Activated naive CD4-positive, alpha-beta T cell treated with anti-CD3 and anti-CD28 coated beads, Interleukin-2, amount 50 U/mL, for 72 hours (primary cell): ENCODE data around the gene ECSCR. TPM values are rescaled to one million over a fixed set of nuclear protein-coding genes. Genes with fewer than 3 reads are reported as not detected.
"Not testable (repeated sequence)": the region's sequence is repeated elsewhere in the genome, so short reads cannot be mapped to it uniquely, and the experiment has no call there.

ENCODE experiments used
- ATAC-seq, 2 donors: fragments of 150-1000 bp; cut with Tn5 transposase; 2 replicates each; pipeline ENCODE4 v1.10.0; 2021; ENCODE audit warnings: mild to moderate bottlenecking in 2 of 2, moderate library complexity in 2 of 2
- DNase-seq, 2 donors: peaks; one replicate each; pipeline ENCODE4 v3.0.0; 2021 to 2022; ENCODE audit warnings: low spot score in 2 of 2
- H3K27ac Mint-ChIP-seq, 2 donors: one replicate each; pipeline ENCODE4 v1.8.0; 2022; ENCODE audit warnings: mild to moderate bottlenecking in 2 of 2, mixed read lengths in 2 of 2
- H3K36me3 Mint-ChIP-seq, 2 donors: one replicate each; pipeline ENCODE4 v1.8.0; 2022; ENCODE audit warnings: mixed read lengths in 2 of 2
- H3K9me3 Mint-ChIP-seq, 2 donors: one replicate each; pipeline ENCODE4 v1.8.0; 2022; ENCODE audit warnings: mixed read lengths in 2 of 2
- total RNA-seq, 2 donors: library from RNA; stranded (reverse); gene quantifications; one replicate each; pipeline ENCODE4 v1.2.3, GENCODE V29; 2022

Gene ECSCR
- total RNA-seq, 2 donors from 2014 or later, result 1.9 TPM; not detected in 1

DNA sequence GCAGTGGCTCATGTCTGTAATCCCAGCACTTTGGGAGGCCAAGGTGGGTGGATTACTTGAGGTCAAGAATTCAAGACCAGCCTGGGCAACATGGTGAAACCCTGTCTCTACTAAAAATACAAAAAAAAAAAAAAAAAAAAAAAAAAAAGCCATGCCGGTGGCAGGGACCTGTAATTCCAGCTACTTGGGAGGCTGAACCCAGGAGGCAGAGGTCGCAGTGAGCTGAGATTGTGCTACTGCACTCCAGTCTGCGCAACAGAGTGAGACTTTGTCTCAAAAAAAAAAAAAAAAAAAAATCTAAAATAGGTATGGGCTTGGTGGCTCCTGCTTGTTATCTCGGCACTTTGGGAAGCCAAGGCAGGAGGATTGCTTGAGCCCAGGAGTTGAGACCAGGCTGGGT lies 17.2 kb upstream of the ECSCR start:
- peaks cover 25 to 67% of the 10 kb centered on the region in 2 donors for H3K36me3 Mint-ChIP-seq
- not testable (repeated sequence) for H3K9me3 Mint-ChIP-seq, ATAC-seq

DNA sequence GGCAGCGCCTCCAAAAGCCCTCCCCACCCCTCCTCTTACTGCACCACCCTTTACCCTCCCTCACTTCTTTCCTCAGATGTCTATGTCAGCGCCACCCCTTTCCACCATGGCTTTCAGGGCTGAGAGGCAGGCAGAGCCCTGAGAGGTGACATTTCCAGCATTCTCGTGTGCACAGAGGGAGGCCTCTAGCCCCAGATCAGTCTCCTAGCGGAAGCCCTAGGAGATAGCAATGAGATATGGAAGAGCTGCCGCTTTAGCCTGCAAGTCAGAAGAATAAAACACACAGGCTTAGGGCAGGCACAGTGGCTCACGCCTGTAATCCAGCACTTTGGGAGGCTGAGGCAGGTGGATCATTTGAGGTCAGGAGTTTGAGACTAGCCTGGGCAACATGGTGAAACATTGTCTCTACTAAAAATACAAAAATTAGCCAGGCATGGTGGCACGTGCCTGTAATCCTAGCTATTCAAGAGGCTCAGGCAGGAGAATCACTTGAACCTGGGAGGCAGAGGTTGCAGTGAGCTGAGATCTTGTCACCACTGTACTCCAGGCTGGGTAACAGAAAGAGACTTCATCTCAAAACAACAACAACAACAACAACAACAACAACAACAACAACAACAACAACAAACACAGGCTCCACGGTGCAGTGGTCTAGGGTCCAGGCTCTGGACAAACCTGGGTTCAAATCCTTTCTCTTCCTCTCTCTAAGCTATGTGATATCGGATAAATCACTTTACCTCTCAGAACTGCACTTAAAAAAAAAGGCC lies 16.3 kb upstream of the ECSCR start:
- DNase-seq, ATAC-seq, H3K9me3 Mint-ChIP-seq: not testable (repeated sequence)
- peaks cover 25 to 67% of the 10 kb centered on the region in 2 donors for H3K36me3 Mint-ChIP-seq
- H3K27ac Mint-ChIP-seq, result peak overlapping the region; percentile 40 to 88

More for the DNA sequence above, 17.2 kb upstream of the ECSCR start:
- DNase-seq, result not testable (repeated sequence)
- H3K27ac Mint-ChIP-seq, result peak overlapping the region in 1 of 2 donors; percentile 88

DNA sequence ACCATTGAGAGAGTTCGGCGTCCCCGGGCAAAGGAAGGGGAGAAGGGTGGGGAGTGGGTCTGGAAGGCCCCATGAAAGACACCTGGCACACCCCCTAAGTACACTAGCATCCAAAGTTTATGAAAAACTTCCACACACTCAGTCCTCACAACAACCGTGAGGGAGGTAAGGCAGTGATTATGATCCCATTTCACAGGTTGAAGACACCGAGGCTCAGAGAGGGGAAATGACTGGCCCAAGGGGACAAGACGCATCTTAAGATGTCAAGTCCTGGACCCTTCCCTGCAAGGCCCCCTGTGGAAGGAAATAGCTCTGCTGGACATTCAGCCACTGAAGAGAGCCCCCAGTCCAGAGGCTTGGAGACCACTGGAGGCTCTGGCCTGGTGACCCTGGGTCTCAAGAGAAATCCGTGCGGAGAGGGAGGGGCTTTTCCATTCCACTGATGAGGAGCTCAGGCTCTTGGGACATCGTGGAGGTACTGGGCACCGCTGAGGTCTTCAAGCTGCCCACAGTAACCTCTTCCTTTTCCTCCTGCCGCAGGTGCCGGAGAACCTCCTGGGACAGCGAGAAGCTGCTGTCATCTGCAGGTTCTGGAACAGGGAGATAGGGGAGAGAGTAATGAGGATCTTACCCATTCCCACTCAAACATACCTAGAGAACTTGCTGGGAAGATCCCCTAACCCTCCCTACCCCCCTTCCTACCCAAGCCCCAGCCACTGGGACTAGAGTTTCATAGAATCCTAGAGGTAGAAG lies 13.5 kb upstream of the ECSCR start:
- Mint-ChIP-seq H3K27ac (peak overlapping the region; percentile 77 to 95), H3K36me3 (peaks cover 17 to 49% of the 10 kb centered on the region in 2 donors), H3K9me3 (no peaks in the 10 kb centered on the region)
- DNase-seq (no peak), ATAC-seq (no peak)

DNA sequence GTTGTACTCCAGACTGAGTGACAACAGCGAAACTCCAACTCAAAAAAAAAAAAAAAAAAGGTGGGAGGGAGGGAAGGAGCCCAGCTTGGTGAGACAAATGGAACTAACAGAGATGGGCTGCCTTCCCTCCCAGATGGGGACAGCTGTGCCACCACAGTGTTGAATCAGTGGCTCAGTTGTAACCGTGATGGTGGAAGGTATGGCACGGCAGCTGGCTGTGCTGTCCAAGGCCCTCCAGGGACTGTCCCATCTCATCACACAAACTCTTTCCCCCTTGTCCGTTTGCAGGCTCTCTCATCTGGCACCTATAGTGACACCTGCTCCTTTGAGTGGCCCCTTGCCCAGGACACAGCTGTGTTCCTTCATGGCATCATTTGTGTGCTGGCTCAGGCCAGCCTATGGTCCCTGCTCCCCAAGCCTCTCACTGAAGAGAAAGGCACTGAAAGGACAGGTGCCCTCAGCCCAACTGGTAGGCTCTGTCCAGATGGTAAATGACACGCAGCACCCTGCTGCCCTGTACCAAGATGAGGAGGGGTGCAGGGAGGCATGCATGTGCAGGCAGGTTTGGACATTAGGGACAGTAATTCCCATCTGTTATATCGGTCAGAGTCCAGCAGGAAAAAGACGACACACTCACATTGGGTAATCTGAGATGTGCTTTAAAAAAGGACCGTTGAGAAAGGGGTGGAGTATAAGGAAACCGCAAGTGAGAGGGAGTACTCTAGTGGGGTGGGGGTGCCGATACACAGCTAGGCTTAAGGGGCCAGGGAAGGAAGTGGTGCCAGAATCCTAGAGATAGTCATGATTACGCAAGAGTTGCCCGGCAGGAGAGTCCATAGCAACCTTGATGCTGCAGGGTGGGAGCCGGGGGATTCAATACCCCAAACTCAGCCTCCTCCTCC lies 12.6 kb upstream of the ECSCR start:
- no peak for DNase-seq

DNA sequence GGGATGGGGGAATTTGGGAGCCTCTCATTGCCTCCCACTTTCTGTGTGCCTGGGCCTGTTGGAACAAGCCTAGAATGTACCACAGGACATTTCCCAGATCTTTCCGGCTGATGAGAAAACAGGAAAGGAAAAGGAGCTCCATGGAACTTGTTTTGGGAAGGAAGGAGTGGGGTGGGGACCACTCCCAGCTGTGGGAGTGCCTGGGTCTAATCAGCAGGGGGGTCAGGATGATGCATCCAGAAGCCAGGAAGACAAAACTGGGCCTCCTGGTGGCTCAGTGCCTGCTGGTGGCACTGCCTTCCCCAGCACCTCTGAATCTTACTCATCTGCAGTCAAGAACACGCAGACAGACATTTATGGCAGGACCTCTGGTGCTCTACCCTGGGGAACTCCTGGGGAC lies 11.0 kb upstream of the ECSCR start:
- Mint-ChIP-seq H3K36me3 (peaks cover 11 to 31% of the 10 kb centered on the region in 2 donors), H3K9me3 (no peaks in the 10 kb centered on the region), H3K27ac (peak overlapping the region; percentile 77 to 91)
- no peak for DNase-seq
- no peak for ATAC-seq

More for the DNA sequence above, 12.6 kb upstream of the ECSCR start:
- H3K36me3 Mint-ChIP-seq, result peaks cover 11 to 40% of the 10 kb centered on the region in 2 donors
- ATAC-seq, result peak in 1 of 2 donors; percentile 77
- no peaks in the 10 kb centered on the region for H3K9me3 Mint-ChIP-seq
- H3K27ac Mint-ChIP-seq, result peak overlapping the region; percentile 77 to 95

DNA sequence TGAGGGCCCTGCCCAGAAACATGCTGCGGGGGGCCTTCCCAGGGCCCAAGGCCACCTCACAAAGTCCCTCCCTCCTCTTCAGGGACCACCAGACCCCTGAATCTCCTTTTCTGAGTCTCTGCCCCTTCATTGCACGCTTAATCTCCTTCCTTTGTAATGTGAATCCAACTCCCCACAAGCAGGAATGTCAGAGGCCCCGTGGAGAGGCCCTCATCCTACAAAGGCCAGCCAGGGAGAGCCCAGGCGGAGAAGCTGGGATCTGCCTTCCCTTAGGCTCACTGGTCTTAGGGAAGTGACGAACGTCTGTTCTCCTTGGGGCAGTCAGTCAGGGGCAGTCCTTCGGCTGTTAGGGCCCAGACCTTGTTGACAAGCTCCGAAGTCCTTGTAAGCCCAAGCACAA lies 10.6 kb upstream of the ECSCR start:
- ATAC-seq, result no peak
- DNase-seq, result no peak
- peak overlapping the region; percentile 23 to 77 for H3K27ac Mint-ChIP-seq
- peaks cover 11 to 26% of the 10 kb centered on the region in 2 donors for H3K36me3 Mint-ChIP-seq
- no peaks in the 10 kb centered on the region for H3K9me3 Mint-ChIP-seq

DNA sequence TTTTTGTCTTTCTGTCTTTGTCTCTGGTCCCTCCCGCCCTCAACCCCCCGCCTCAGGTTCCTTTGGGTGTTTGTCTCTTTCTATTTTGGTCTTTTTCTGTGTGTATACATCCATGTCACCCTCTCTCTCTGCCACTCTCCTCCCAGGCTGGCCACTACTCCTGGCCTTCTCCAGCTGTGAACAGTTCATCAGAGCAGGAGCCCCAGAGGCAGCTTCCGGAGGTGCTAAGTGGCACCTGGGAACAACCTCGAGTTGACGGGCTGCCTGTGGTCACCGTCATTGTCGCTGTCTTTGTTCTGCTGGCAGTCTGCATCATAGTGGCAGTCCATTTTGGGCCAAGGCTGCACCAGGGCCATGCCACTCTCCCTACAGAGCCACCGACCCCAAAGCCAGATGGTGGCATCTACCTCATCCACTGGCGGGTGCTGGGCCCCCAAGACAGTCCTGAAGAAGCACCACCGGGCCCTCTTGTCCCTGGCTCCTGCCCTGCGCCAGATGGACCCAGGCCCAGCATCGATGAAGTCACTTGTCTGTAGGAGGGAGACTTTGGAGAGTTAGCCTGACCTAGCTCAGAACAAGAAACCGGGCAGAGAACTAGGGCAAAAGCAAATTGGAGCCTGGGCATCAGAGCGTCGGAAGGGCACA lies 10.0 kb upstream of the ECSCR start:
- H3K27ac Mint-ChIP-seq, result peak overlapping the region; percentile 77 to 78
- H3K36me3 Mint-ChIP-seq, result peaks cover 11 to 20% of the 10 kb centered on the region in 2 donors
- ATAC-seq, result peak in 1 of 2 donors; percentile 13
- no peaks in the 10 kb centered on the region for H3K9me3 Mint-ChIP-seq
- DNase-seq, result no peak

DNA sequence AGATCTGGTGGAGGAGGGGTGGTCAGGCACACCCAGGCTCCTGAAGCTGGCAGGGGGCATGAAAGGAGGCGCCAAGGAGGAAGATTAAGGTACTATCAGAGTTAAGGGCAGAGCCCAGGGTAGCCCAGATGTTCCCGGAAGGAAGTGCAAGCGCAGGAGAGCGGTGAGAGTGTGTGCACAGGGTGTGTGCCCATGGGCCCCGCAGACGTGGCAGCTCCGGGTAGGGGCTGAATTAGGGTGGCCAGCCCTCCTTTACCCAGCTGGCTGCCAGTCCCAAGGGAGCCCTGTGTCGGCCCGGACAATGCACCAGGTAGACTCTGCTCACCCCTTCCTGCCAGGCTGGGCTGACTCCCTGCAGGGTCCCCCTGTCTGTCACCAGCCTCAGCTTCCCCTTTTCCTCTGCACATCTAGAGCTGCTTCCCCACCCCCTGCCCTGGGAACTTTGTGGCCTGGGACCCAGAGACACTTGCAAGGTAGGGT lies 8.3 kb upstream of the ECSCR start, which contains the start of gene SMIM33:
Gene SMIM33 (plus strand): TSS at position 184 of the 480 bp plus-strand sequence. CDS start 118 bp downstream, at position 302.
- ATAC-seq, result peak; percentile 53 to 61
- Mint-ChIP-seq H3K27ac (peak within 1 kb of the TSS; percentile 77 to 96), H3K9me3 (no peaks in the 10 kb centered on the region), H3K36me3 (peaks cover 9 to 11% of the 10 kb centered on the region in 2 donors)
- DNase-seq, result no peak

DNA sequence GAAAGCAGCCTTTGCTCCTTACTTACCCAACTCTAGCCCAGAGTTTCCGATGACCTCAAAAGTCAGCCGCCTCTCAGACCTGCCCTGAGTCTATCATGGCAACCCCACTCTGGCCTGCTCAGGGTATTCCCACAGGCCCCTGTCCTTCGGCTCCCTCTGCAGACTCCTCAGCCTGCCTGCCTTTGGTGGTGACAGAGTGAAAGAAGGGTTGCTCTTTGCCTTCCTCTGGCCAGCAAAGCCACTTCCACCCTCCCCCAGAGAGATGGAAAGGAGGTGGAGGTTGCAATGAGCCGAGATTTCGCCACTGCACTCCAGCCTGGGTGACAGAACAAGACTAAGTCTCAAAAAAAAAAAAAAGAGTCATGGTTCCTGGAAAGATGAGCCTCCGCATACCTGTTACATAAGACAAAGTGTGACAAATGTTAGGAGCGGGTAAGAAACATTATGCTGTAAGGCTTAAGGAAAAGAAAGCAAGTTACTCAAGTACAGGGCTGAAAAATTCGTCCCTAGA lies 5.9 kb upstream of the ECSCR start:
- ATAC-seq (peak; percentile 42 to 68), DNase-seq (no peak)
- Mint-ChIP-seq H3K9me3 (no peaks in the 10 kb centered on the region), H3K36me3 (no peaks in the 10 kb centered on the region), H3K27ac (peak overlapping the region; percentile 6 to 65)

DNA sequence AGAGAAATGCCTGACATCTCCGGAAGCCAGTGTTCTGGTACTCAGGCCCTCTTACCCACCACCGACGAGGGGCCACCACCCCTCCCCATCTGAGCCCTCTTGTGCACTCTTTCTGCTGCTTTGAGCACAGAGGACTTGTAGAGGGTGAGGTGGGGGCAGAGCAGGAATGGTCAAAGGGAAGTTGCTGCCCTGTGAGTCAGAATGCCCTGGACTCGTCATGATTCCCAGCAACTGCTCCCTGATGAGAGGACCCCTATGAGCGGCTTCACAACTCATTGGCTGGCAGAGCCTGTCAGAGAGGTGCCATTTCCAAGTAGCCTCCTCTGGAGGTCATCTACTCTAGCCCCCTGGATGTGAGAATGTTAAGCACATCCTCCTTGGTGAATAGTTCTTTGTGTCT lies 845 bp downstream of the ECSCR start:
- no peak for ATAC-seq
- no peaks in the 10 kb centered on the region for H3K9me3 Mint-ChIP-seq
- no peaks in the 10 kb centered on the region for H3K36me3 Mint-ChIP-seq
- H3K27ac Mint-ChIP-seq, result peak overlapping the region in 1 of 2 donors; percentile 60
- DNase-seq, result no peak

DNA sequence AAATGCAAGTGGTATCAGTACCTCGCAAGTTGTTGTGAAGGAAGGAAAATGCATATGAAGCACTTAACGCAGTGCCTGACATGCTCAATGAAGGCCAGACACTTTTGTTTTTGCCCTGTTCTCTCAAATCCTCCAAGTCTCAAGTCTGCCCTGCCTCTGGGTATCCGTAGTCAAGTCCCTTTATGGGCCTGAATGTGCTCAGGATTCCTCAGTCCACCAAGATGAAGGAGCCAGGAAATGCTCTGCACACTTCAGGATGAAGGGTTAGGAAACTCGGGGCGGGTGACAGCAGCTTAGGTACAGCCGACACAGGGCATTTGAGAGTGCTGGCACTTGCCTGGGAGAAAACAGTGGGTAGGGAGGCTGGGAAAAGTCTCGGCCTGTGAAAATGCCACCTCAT lies 1.4 kb downstream of the ECSCR start:
- Mint-ChIP-seq H3K9me3 (no peaks in the 10 kb centered on the region), H3K27ac (peak overlapping the region in 1 of 2 donors; percentile 97), H3K36me3 (no peaks in the 10 kb centered on the region)
- DNase-seq (no peak), ATAC-seq (no peak)

DNA sequence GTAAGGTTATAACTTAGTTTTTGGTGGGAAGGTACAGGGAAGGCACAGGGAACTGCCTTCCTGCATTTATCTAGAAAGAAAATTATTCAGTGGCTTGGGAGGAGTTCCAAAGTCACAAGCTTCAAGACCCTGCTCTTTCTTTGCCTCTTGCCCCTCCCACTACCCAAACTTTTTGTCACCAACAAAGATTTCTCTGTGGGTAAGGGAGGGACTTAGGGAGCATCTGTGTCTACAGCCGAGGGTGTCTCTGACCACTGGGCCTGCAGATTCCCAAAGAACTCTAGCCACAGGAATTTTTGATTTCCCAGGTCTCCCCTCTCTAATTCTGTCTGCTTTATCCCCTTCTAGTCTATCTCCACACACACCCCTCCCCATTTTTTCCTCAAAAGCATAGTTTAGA lies 2.1 kb downstream of the ECSCR start:
- H3K27ac Mint-ChIP-seq, result peak overlapping the region; percentile 97 to 98
- ATAC-seq (no peak), DNase-seq (no peak)
- H3K9me3 Mint-ChIP-seq, result no peaks in the 10 kb centered on the region
- no peaks in the 10 kb centered on the region for H3K36me3 Mint-ChIP-seq

DNA sequence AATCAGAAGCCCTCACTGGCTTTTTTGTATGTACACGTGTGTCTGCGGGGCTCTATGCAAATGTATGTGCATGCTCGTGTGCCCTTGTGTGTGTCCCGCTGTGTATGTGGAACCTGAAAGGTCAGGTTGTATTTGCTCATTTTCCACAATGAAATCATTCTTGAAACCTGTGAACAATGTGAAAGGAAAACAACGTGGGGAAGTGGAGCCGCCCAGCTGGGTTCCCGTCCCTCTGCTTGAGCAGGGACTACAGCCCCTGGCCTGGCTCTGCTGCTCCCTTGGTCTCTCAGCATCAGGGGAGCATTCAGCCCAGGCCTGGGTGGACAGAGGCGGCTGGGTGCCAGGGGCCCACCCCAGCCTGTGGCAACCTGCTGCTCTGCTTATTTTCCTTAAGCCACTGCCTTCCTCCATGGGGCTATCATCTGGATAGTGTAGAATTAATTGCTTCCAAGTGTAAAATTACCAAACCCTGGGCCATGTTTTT lies 3.0 kb downstream of the ECSCR start:
- ATAC-seq (peak; percentile 61 to 63), DNase-seq (no peak)
- no peaks in the 10 kb centered on the region for H3K36me3 Mint-ChIP-seq
- H3K9me3 Mint-ChIP-seq, result no peaks in the 10 kb centered on the region
- peak overlapping the region; percentile 97 to 98 for H3K27ac Mint-ChIP-seq

DNA sequence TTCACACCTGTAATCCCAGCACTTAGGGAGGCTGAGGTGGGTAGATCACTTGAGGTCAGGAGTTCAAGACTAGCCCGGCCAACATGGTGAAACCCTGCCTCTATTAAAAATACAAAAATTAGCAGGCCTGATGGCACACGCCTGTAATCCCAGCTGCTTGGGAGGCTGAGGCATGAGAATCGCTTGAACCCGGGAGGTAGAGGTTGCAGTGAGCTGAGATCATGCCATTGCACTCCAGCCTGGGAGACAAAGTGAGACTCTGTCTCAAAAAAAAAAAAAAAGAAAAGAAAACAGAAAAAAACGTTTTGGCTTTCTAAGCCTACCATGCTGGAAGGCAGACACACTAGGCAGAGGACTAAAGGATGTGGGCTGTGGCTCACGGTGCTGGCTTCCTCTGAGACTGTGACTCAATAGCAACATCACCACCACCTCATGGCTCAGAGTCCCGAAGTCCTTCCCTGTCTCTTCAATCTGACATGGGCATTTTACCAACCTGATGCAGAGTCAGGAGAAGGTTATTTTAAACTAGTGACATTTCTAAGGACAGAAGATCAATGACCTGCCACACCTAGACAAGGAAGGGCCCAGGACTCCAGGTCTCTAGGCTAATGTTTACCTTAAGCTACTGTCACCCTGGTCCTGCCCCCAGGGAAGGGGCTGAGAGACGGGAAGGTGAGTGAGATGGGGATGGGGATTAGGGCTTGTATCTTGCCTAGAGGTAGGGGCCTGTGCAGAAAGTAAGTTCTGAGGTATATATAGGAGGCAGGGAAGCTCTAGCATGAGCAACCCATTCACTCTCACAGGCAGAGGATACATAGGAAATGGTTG lies 3.7 kb downstream of the ECSCR start:
- peaks cover 0 to 5% of the 10 kb centered on the region in 2 donors for H3K9me3 Mint-ChIP-seq
- no peaks in the 10 kb centered on the region for H3K36me3 Mint-ChIP-seq
- ATAC-seq, result peak; percentile 91 to 92
- DNase-seq, result peak; percentile 66 to 83
- H3K27ac Mint-ChIP-seq, result peak overlapping the region; percentile 97 to 98
